ENCODE measurements around the gene ZSWIM5. TPM values are rescaled to one million over a fixed set of nuclear protein-coding genes. Genes with fewer than 3 reads are reported as not detected.
"Not testable (repeated sequence)": the region's sequence is repeated elsewhere in the genome, so short reads cannot be mapped to it uniquely, and the experiment has no call there.

The ZSWIM5 gene
- total RNA-seq, 1 donor = 0.43 TPM

GRCh38 chr1:45004281-45004920 lies 202.0 kb downstream of the ZSWIM5 start:
- H3K4me3 ChIP-seq (ENCODE audit: low read depth, low read length) = no peak overlapping the region
- no peak for TF ChIP-seq CTCF (IDR thresholded peaks at IDR 0.05; ENCODE audit: insufficient read depth, low read depth, low read length)
- no peak for DNase-seq (ENCODE audit: low read depth)

GRCh38 chr1:45003741-45004140 lies 202.7 kb downstream of the ZSWIM5 start:
- no peak for DNase-seq (ENCODE audit: low read depth)
- H3K4me3 ChIP-seq (ENCODE audit: low read depth, low read length) = no peak overlapping the region
- TF ChIP-seq CTCF (IDR thresholded peaks at IDR 0.05; ENCODE audit: insufficient read depth, low read depth, low read length) = no peak

GRCh38 chr1:45002650-45003645 lies 203.5 kb downstream of the ZSWIM5 start:
- no peak overlapping the region for H3K4me3 ChIP-seq (ENCODE audit: low read depth, low read length)
- no peak for TF ChIP-seq CTCF (IDR thresholded peaks at IDR 0.05; ENCODE audit: insufficient read depth, low read depth, low read length)
- no peak for DNase-seq (ENCODE audit: low read depth)

- not testable (repeated sequence) for H3K4me3 ChIP-seq (ENCODE audit: low read depth, low read length); DNase-seq (ENCODE audit: low read depth)
Observed at GRCh38 chr1:45001576-45001975, 204.8 kb downstream of the ZSWIM5 start.

DNA sequence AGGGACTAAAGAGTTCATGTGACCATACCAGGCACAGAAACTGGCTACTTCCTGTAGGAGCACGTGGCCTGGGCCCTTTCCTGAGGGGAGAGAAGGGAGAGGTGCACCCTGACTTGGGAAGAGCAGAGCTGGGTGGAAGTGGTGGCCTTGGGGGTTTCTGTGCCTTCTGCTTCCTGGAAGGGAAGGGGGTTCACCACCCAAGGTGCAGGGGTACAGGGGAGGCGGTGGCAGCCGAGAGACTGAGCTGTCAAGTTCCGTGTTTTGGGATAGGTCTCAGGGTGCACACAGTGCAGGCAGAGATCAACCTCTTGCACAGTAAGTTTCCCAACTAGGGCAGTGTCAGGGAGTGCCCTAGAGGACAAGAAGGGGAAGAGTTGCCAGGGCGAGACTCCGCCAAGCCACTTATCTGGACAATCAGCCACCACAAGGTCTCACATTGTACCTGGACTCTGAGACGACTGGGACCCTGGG lies 205.4 kb downstream of the ZSWIM5 start:
- no peak for TF ChIP-seq CTCF (IDR thresholded peaks at IDR 0.05; ENCODE audit: insufficient read depth, low read depth, low read length)
- DNase-seq (ENCODE audit: low read depth) = no peak
- H3K4me3 ChIP-seq (ENCODE audit: low read depth, low read length) = no peak overlapping the region

DNA sequence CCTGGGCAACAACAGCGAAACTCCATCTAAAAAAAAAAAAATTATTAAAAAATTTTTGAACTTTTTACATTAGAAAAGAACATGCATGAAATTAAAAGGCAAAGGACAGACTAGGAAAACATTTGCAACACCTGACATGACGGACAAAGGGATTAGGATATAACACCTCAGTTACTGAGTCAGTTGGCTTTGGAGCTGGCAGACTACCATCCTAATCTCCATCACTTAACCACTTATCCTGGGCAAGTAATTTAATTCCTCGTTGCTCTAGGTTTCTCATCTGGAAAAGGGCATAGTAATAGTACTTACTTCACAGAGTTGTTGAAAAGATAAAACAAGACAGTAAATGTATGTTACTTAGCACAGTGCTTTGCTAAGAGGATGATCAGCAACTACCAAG lies 207.2 kb downstream of the ZSWIM5 start:
- DNase-seq (ENCODE audit: low read depth) = no peak
- TF ChIP-seq CTCF (IDR thresholded peaks at IDR 0.05; ENCODE audit: insufficient read depth, low read depth, low read length) = no peak
- no peak overlapping the region for H3K4me3 ChIP-seq (ENCODE audit: low read depth, low read length)

Data from fibroblast of villous mesenchyme (primary cell).